Measurements from ENCODE around the gene NR2F1.
"Not testable (repeated sequence)": the region's sequence is repeated elsewhere in the genome, so short reads cannot be mapped to it uniquely, and the experiment has no call there.

NR2F1 gene

DNA sequence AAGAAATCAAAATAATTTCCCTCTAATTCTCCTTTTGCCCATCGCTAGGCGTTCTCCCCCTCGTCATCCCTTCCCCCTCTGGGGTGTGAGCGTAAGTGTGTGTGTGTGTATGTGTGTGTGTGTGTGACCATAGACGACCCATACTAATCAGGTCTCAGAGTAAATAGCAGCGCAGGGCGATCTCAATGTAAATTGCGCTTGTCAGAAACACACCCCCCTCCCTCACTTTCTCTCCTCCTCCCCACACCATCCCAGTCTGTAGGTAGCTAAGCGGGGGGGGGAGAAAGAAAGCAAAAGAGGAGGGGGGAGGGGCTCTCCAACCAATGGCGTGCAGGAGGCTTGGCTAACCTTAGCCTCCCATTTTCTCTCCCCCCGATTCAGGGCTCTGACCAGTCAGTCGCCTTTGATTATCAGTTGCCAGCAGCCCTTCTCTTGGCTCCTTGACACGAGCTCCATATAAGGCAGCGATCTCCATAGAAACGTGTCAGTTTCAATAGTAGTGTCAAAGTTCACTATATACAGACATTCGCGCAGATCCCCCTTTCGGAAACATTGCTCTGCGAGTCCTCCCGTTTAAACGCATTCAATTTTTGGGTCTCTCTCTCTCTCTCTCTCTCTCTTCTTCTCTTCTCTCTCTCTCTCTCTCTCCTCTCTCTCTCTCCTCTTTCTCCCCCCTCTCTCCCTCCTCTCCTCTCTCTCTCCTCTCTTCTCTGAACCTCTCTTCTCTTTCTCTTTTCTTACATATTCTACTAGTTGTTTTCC, at the start of gene NR2F1:
Gene NR2F1, plus strand, starts transcription at position 546 of the 762 bp plus-strand sequence. CDS start 1,802 bp downstream, outside the sequence.
- ATAC-seq, result peak; percentile 63
- no peak for TF ChIP-seq SNAI2 (CRISPR knock-in tag; IDR thresholded peaks at IDR 0.05)
- TF ChIP-seq PATZ1 (CRISPR knock-in tag; IDR thresholded peaks at IDR 0.05; ENCODE audit: borderline replicate concordance), result peak; percentile 99
- peak; percentile 64; the same call in 1 of the 2 replicates for TF ChIP-seq TSHZ2 (CRISPR knock-in tag; IDR thresholded peaks at IDR 0.05)
- TF ChIP-seq ZNF565 (CRISPR knock-in tag; conservative IDR thresholded peaks at IDR 0.05; ENCODE audit: low read depth), result no peak
- peak; percentile 94 for TF ChIP-seq ZNF70 (CRISPR knock-in tag; IDR thresholded peaks at IDR 0.05)
- TF ChIP-seq ZNF8 (CRISPR knock-in tag; IDR thresholded peaks at IDR 0.05), result peak; percentile 25; the same call in 1 of the 2 replicates
- no peak; the same call in 1 of the 2 replicates for TF ChIP-seq ZFP3 (CRISPR knock-in tag; IDR thresholded peaks at IDR 0.05)
- 0 out of 2 replicates have a peak, but pooled peaks have one; percentile 21 for TF ChIP-seq TOX (CRISPR knock-in tag; IDR thresholded peaks at IDR 0.05; ENCODE audit: borderline replicate concordance)
- no peak for TF ChIP-seq BACH2 (CRISPR knock-in tag; IDR thresholded peaks at IDR 0.05; ENCODE audit: borderline replicate concordance)

DNA sequence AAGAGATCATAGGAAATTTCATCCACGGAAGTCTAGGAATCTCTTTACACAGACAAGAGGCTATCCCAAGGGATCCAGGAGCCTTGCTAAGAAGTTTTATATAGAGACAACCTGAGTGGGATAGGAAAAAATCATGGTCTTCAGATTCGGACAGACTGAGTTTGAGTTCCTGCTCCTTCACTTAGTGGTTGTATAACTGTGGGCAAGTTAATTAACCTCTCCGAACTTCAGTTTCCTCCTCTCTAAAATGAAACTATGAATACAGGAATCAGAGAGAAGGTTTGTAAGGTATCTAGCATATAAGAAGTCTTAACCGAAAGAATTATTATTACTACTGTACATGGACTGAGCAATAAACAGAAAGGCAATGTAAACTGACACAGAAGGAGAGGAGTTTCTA, 37.1 kb upstream of the NR2F1 start:
- no peak for ATAC-seq
- TF ChIP-seq ZNF70 (CRISPR knock-in tag; IDR thresholded peaks at IDR 0.05), result no peak
- no peak for TF ChIP-seq ISL1 (CRISPR knock-in tag; IDR thresholded peaks at IDR 0.05)
- no peak for TF ChIP-seq BACH2 (CRISPR knock-in tag; IDR thresholded peaks at IDR 0.05; ENCODE audit: borderline replicate concordance)
- no peak for TF ChIP-seq ZNF565 (CRISPR knock-in tag; conservative IDR thresholded peaks at IDR 0.05; ENCODE audit: low read depth)
- TF ChIP-seq OSR1 (CRISPR knock-in tag; IDR thresholded peaks at IDR 0.05), result no peak
- TF ChIP-seq ZFP30 (CRISPR knock-in tag; IDR thresholded peaks at IDR 0.05), result no peak
- TF ChIP-seq PPARA (CRISPR knock-in tag; IDR thresholded peaks at IDR 0.05; ENCODE audit: borderline replicate concordance), result no peak
- TF ChIP-seq SNAI2 (CRISPR knock-in tag; IDR thresholded peaks at IDR 0.05), result no peak
- TF ChIP-seq TSHZ2 (CRISPR knock-in tag; IDR thresholded peaks at IDR 0.05), result no peak

DNA sequence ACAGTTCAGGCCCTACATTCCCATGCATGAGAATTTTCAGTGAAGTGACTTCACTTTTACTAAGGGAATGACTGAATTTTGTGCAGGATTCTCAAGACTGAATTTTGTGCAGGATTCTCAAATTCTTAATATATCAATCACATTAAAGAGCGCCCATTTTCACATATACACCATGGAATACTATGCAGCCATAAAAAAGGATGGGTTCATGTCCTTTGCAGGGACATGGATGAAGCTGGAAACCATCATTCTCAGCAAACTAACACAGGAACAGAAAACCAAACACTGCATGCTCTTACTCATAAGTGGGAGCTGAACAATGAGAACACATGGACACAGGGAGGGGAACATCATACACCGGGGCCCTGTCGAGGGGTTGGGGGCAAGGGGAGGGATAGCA, 33.4 kb upstream of the NR2F1 start:
- not testable (repeated sequence) for ATAC-seq

DNA sequence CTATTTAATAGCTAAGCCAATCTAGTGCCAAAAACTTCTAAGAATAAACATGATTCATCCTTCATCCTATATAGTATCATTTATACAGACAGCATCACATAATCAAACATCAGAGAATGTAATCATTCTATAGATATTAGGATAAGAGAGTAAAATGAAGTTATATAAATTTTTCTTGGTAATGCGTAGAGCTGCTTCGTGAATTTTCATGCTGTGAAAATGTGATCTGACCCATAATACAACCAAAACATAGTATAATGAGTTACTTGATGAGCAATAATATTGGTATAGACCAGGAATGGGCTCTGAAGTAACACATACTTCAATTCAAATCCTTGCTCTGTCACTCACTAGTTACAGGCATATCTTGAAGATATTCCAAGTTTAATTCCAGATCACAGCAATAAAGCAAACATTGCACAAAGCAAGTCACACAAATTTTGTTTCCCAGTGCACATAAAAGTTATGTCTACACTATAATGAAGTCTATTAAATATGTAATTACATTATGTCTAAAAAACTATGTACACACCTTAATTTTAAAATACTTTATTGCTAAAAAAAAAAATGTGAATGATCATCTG, 25.9 kb upstream of the NR2F1 start:
- ATAC-seq, result no peak
- TF ChIP-seq ZFP3 (CRISPR knock-in tag; IDR thresholded peaks at IDR 0.05) (no peak), ARNTL (CRISPR knock-in tag; IDR thresholded peaks at IDR 0.05; ENCODE audit: borderline replicate concordance, low read depth) (no peak), SNAI2 (CRISPR knock-in tag; IDR thresholded peaks at IDR 0.05) (no peak), ZFP30 (CRISPR knock-in tag; IDR thresholded peaks at IDR 0.05) (no peak)

DNA sequence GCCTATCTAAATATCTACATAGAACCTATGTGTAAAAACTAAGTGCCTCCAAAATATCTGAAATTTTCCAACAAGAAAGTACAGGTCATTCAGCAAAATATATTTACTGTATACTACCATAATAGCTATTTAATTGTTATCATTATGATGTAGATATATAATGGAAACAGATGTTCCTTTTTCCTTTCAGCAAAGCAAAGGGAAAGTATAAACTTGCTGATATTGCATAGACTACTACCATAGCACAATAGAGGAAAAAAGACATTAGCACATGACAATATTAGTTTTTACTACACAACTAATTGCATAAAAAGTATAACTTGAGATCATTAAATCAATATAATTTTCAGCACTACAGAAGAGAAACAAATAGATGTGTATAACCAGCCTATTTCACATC, 16.9 kb upstream of the NR2F1 start:
- no peak for ATAC-seq
- TF ChIP-seq GLIS3 (CRISPR knock-in tag; IDR thresholded peaks at IDR 0.05), result no peak
- no peak for TF ChIP-seq ZNF8 (CRISPR knock-in tag; IDR thresholded peaks at IDR 0.05)
- TF ChIP-seq TSHZ2 (CRISPR knock-in tag; IDR thresholded peaks at IDR 0.05), result no peak

Data from SK-N-SH treated with all-trans-retinoic acid at 6 μM for 48 hours (cell line).